Thyroid gland (tissue), 4 donors: Measurements from ENCODE around the gene FAM78B.

Experiments used
- POLR2A ChIP-seq, 2 donors: fragments of 450-650 bp; IDR thresholded peaks; one replicate each; pipeline ENCODE4 v1.6.1; 2017; ENCODE audit warnings: antibody characterized with exemption in 2 of 2, mild to moderate bottlenecking in 2 of 2, moderate library complexity in 1 of 2
- TF ChIP-seq, protein P1 (sequence below), 6 experiments: fragments of 200-600 bp in 3 of 6; fragments of 450-650 bp in 3 of 6; sonication (generic) in 3 of 6; IDR thresholded peaks; one replicate each; pipeline ENCODE4 v1.5.1; 2016 to 2019; ENCODE audit warnings: antibody characterized with exemption in 6 of 6, mild to moderate bottlenecking in 2 of 6, inconsistent platforms in 1 of 6, moderate library complexity in 1 of 6

DNA sequence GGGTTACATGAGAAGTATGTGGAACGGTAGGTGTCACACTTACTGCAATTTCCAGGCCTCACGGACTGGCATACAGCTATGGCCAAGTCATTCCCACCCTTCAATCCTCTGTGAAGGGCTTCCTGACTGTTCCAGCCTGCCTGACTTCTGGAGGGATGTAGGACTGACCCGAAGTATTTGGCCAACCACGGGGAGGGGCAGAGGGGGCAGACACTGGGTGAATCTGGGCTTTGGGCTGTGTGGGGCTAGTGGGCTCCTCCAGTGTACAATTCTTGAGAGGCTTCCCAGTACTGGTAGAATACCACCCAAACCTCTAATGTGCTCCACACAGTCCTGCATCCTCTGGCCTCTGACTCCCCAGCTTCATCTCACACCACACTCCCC lies 78.2 kb downstream of the FAM78B start:
- TF ChIP-seq, protein P1, sequence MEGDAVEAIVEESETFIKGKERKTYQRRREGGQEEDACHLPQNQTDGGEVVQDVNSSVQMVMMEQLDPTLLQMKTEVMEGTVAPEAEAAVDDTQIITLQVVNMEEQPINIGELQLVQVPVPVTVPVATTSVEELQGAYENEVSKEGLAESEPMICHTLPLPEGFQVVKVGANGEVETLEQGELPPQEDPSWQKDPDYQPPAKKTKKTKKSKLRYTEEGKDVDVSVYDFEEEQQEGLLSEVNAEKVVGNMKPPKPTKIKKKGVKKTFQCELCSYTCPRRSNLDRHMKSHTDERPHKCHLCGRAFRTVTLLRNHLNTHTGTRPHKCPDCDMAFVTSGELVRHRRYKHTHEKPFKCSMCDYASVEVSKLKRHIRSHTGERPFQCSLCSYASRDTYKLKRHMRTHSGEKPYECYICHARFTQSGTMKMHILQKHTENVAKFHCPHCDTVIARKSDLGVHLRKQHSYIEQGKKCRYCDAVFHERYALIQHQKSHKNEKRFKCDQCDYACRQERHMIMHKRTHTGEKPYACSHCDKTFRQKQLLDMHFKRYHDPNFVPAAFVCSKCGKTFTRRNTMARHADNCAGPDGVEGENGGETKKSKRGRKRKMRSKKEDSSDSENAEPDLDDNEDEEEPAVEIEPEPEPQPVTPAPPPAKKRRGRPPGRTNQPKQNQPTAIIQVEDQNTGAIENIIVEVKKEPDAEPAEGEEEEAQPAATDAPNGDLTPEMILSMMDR (IDR thresholded peaks at IDR 0.05) = no peak
- TF ChIP-seq POLR2A (IDR thresholded peaks at IDR 0.05) = no peak
